HCT116 (cell line): ENCODE data around the gene DPYSL4. TPM values are rescaled to one million over a fixed set of nuclear protein-coding genes. Genes with fewer than 3 reads are reported as not detected.

Experiments
- ATAC-seq: fragments of 200-7000 bp; cut with Tn5 transposase; 2 replicates; pipeline ENCODE4 v1.9.1; 2020; ENCODE audit warnings: mild to moderate bottlenecking, moderate library complexity
- BruUV-seq: library from RNA; stranded (reverse); fragments of 400-500 nt; replicated peaks from 2 replicates; lab custom pipeline; 2021; lab: Mats Ljungman, UMichigan
- CTCF ChIA-PET: fragments of 300-600 bp; sonication (Branson Sonifier 250); formaldehyde crosslinking; loops from one replicate; lab custom pipeline; 2021; ENCODE audit warnings: antibody characterized with exemption; lab: Charles Lee
- POLR2A ChIA-PET: fragments of 300-600, 350-600 bp; sonication (Branson Sonifier 250); formaldehyde crosslinking; loops from one replicate; lab custom pipeline; 2021; ENCODE audit warnings: antibody characterized with exemption; lab: Charles Lee
- RAD21 ChIA-PET, 2 experiments: fragments of 300-600 bp; sonication (Branson Sonifier 250); formaldehyde crosslinking; loops; one replicate each; lab custom pipeline; 2023; ENCODE audit warnings: low total read pairs in 2 of 2; ENCODE audit not compliant: uncharacterized antibody in 2 of 2, unreplicated experiment in 2 of 2, low non-redundant PET in 1 of 2; lab: Charles Lee
- DNase-seq: peaks from one replicate; pipeline ENCODE4 v3.0.0-alpha.2; 2010; ENCODE audit warnings: low read depth, low spot score
- H2AFZ ChIP-seq: fragments of 200-600 bp; shearing (Covaris generic), sonication (generic); 2 replicates; pipeline ENCODE4 v1.6.1; 2017; ENCODE audit warnings: low read depth, mixed run types, mixed read lengths, antibody characterized with exemption, low read length; ENCODE audit not compliant: poor library complexity, severe bottlenecking
- H3K27ac ChIP-seq: 2 replicates; pipeline ENCODE4 v1.5.1; 2012; ENCODE audit warnings: low read depth, low read length
- H3K27me3 ChIP-seq: fragments of 200-600 bp; sonication (generic); 2 replicates; pipeline ENCODE4 v1.6.1; 2016; ENCODE audit warnings: mixed run types, low read length, mixed read lengths; ENCODE audit not compliant: insufficient read depth
- H3K36me3 ChIP-seq, 2 experiments: fragments of 200-500 bp in 1 of 2; fragments of 200-600 bp in 1 of 2; sonication (Bioruptor generic) in 1 of 2; sonication (generic) in 1 of 2; 2 replicates each; pipeline versions ENCODE4 v1.5.1 to v1.6.1; 2014 to 2016; ENCODE audit warnings: low read length in 2 of 2, inconsistent platforms in 1 of 2, mixed read lengths in 1 of 2, mixed run types in 1 of 2; ENCODE audit not compliant: insufficient read depth in 2 of 2, control insufficient read depth in 1 of 2
- H3K4me1 ChIP-seq, 2 experiments: fragments of 200-600 bp in 1 of 2; sonication (generic) in 1 of 2; 2 replicates each; pipeline versions ENCODE4 v1.5.1 to v1.6.1; 2012 to 2017; ENCODE audit warnings: low read length in 2 of 2, inconsistent platforms in 1 of 2, mild to moderate bottlenecking in 1 of 2, mixed read lengths in 1 of 2, mixed run types in 1 of 2, moderate library complexity in 1 of 2; ENCODE audit not compliant: insufficient read depth in 2 of 2, control insufficient read depth in 1 of 2
- H3K4me2 ChIP-seq: fragments of 200-600 bp; sonication (generic); 2 replicates; pipeline ENCODE4 v1.6.1; 2017; ENCODE audit warnings: mixed run types, low read length, mixed read lengths
- H3K4me3 ChIP-seq, 2 experiments: fragments of 200-600 bp in 1 of 2; sonication (generic) in 1 of 2; replicated peaks in 1 of 2; 2 replicates each; pipeline ENCODE4 v1.5.1; 2011 to 2016; ENCODE audit warnings: low read length in 2 of 2, control low read depth in 1 of 2, low read depth in 1 of 2, mild to moderate bottlenecking in 1 of 2, mixed read lengths in 1 of 2, mixed run types in 1 of 2
- H3K79me2 ChIP-seq: fragments of 200-600 bp; sonication (generic); 2 replicates; pipeline ENCODE4 v1.6.1; 2017; ENCODE audit warnings: mild to moderate bottlenecking, mixed run types, low read length, moderate library complexity, mixed read lengths; ENCODE audit not compliant: insufficient read depth
- H3K9ac ChIP-seq: fragments of 200-600 bp; sonication (generic); 2 replicates; pipeline ENCODE4 v1.6.1; 2016; ENCODE audit warnings: low read length, mixed read lengths
- H3K9me2 ChIP-seq: fragments of 200-600 bp; sonication (generic), shearing (Covaris generic); 2 replicates; pipeline ENCODE4 v1.6.1; 2017; ENCODE audit warnings: mixed run types, mild to moderate bottlenecking, moderate library complexity; ENCODE audit not compliant: insufficient read depth
- H3K9me3 ChIP-seq, 2 experiments: fragments of 200-500 bp in 1 of 2; fragments of 200-600 bp in 1 of 2; sonication (Bioruptor generic) in 1 of 2; sonication (generic) in 1 of 2; 2 replicates each; pipeline ENCODE4 v1.6.1; 2014 to 2017; ENCODE audit warnings: low read length in 2 of 2, mixed read lengths in 2 of 2, inconsistent platforms in 1 of 2, low read depth in 1 of 2, mild to moderate bottlenecking in 1 of 2, mixed run types in 1 of 2, moderate library complexity in 1 of 2; ENCODE audit not compliant: control insufficient read depth in 1 of 2, insufficient read depth in 1 of 2
- H4K20me1 ChIP-seq: fragments of 200-600 bp; sonication (generic), shearing (Covaris generic); 2 replicates; pipeline ENCODE4 v1.6.1; 2017; ENCODE audit warnings: mixed run types, mild to moderate bottlenecking, moderate library complexity; ENCODE audit not compliant: insufficient read depth
- CBX3 ChIP-seq: IDR thresholded peaks from 2 replicates; pipeline ENCODE4 v1.6.1; 2012; ENCODE audit warnings: low read depth
- EGR1 ChIP-seq: IDR thresholded peaks from 2 replicates; pipeline ENCODE4 v1.6.1; 2012; ENCODE audit warnings: low read depth
- EZH2phosphoT487 ChIP-seq: fragments of 200-600 bp; IDR thresholded peaks from 2 replicates; pipeline ENCODE4 v1.6.1; 2018; ENCODE audit warnings: antibody characterized with exemption, borderline replicate concordance
- JUND ChIP-seq: IDR thresholded peaks from 2 replicates; pipeline ENCODE4 v1.6.1; 2012
- POLR2A ChIP-seq: IDR thresholded peaks from 2 replicates; pipeline ENCODE4 v1.7.0; 2011; ENCODE audit warnings: borderline replicate concordance; ENCODE audit not compliant: insufficient read depth, insufficient read length; ENCODE audit errors: extremely low read depth
- POLR2AphosphoS5 ChIP-seq: IDR thresholded peaks from 2 replicates; pipeline ENCODE4 v1.6.1; 2011; ENCODE audit warnings: mild to moderate bottlenecking, low read depth, low read length, moderate library complexity
- RAD21 ChIP-seq: IDR thresholded peaks from 2 replicates; pipeline ENCODE4 v1.6.1; 2012; ENCODE audit warnings: low read depth, mild to moderate bottlenecking
- REST ChIP-seq: IDR thresholded peaks from 2 replicates; pipeline ENCODE4 v1.6.1; 2012; ENCODE audit warnings: low read depth
- SRF ChIP-seq: IDR thresholded peaks from 2 replicates; pipeline ENCODE4 v1.6.1; 2012; ENCODE audit warnings: low read depth
- TCF7L2 ChIP-seq: IDR thresholded peaks from 2 replicates; pipeline ENCODE4 v1.7.0; 2011; ENCODE audit warnings: borderline replicate concordance, inconsistent platforms; ENCODE audit not compliant: insufficient read depth, insufficient read length; ENCODE audit errors: extremely low read depth
- YY1 ChIP-seq: IDR thresholded peaks from 2 replicates; pipeline ENCODE4 v1.6.1; 2011; ENCODE audit warnings: low read length, low read depth, moderate library complexity, mild to moderate bottlenecking; ENCODE audit not compliant: insufficient replicate concordance; ENCODE audit errors: extremely low read depth
- ZBTB33 ChIP-seq: IDR thresholded peaks from 2 replicates; pipeline ENCODE4 v1.6.1; 2011; ENCODE audit warnings: mild to moderate bottlenecking, low read length, moderate library complexity; ENCODE audit not compliant: insufficient replicate concordance; ENCODE audit errors: extremely low read depth
- ZNF274 ChIP-seq: fragments of 200-500 bp; sonication (Bioruptor generic); IDR thresholded peaks from 2 replicates; pipeline ENCODE4 v1.6.1; 2014; ENCODE audit warnings: mild to moderate bottlenecking, low read depth, low read length, inconsistent platforms
- intact Hi-C: fragments of 100-400 bp; cut with micrococcal nuclease; formaldehyde crosslinking; loops from 2 replicates; pipeline ENCODE4 v1.10.0; 2022
- total RNA-seq: library from RNA; stranded (reverse); gene quantifications from one replicate; pipeline ENCODE4 v1.2.1, GENCODE V29; 2021; ENCODE audit not compliant: unreplicated experiment
- TF ChIP-seq, protein P1 (sequence below): IDR thresholded peaks from 2 replicates; pipeline ENCODE4 v1.6.1; 2012

DPYSL4 gene
- total RNA-seq, 1 experiment from 2014 or later, result 5.4 TPM

GRCh38 chr10:132239126-132240031, 52.6 kb downstream of the DPYSL4 start:
- no peak for TF ChIP-seq TCF7L2
- no peak for TF ChIP-seq JUND
- TF ChIP-seq, protein P1, sequence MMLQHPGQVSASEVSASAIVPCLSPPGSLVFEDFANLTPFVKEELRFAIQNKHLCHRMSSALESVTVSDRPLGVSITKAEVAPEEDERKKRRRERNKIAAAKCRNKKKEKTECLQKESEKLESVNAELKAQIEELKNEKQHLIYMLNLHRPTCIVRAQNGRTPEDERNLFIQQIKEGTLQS, result no peak
- TF ChIP-seq POLR2AphosphoS5, result no peak
- TF ChIP-seq EZH2phosphoT487, result no peak
- no peak for TF ChIP-seq SRF
- no peak for TF ChIP-seq RAD21
- TF ChIP-seq POLR2A, result no peak
- no peak for TF ChIP-seq ZNF274
- RAD21 ChIA-PET, result no interaction called here
- POLR2A ChIA-PET, result no interaction called here
- Histone ChIP-seq H3K27me3 (no peaks in the 10 kb centered on the region), H3K9ac (no peak overlapping the region), H3K79me2 (no peaks in the 10 kb centered on the region), H3K4me3 (no peak overlapping the region), H3K4me2 (no peak overlapping the region), H4K20me1 (no peaks in the 10 kb centered on the region), H2AFZ (no peak overlapping the region), H3K9me2 (no peaks in the 10 kb centered on the region), H3K9me3 (no peaks in the 10 kb centered on the region), H3K27ac (no peak overlapping the region), H3K36me3 (no peaks in the 10 kb centered on the region), H3K4me1 (no peaks in the 10 kb centered on the region)
- ATAC-seq (no peak), DNase-seq (no peak)
- CTCF ChIA-PET, result no interaction called here
- BruUV-seq, result no TSS peak
- intact Hi-C loops, result no loop called here

GRCh38 chr10:132240156-132240555, 53.4 kb downstream of the DPYSL4 start:
- no peak for DNase-seq
- no TSS peak for BruUV-seq
- no peak overlapping the region for H2AFZ ChIP-seq
- no peak overlapping the region for H3K27ac ChIP-seq
- H3K4me3 ChIP-seq, result no peak overlapping the region
- no peak overlapping the region for H3K9ac ChIP-seq
- CTCF ChIA-PET, result no interaction called here
- no peaks in the 10 kb centered on the region for H3K79me2 ChIP-seq
- H3K27me3 ChIP-seq, result no peaks in the 10 kb centered on the region
- RAD21 ChIA-PET, result no interaction called here
- ATAC-seq, result no peak
- no peaks in the 10 kb centered on the region for H3K4me1 ChIP-seq
- H3K9me3 ChIP-seq, result no peaks in the 10 kb centered on the region
- H3K4me2 ChIP-seq, result no peak overlapping the region
- POLR2A ChIA-PET, result no interaction called here
- H3K9me2 ChIP-seq, result no peaks in the 10 kb centered on the region
- H4K20me1 ChIP-seq, result no peaks in the 10 kb centered on the region
- no peaks in the 10 kb centered on the region for H3K36me3 ChIP-seq
- intact Hi-C loops, result no loop called here
- TF ChIP-seq YY1 (no peak), REST (no peak), EGR1 (no peak), ZBTB33 (no peak), SRF (no peak), CBX3 (no peak), POLR2AphosphoS5 (no peak), POLR2A (no peak)
